8988T (cell line): ENCODE results near the gene EXOC4.
"Not testable (repeated sequence)": the region's sequence is repeated elsewhere in the genome, so short reads cannot be mapped to it uniquely, and the experiment has no call there.

Experiments used
- DNase-seq: peaks from one replicate; pipeline ENCODE4 v3.0.0; 2011

EXOC4 gene

GRCh38 chr7:133319842-133320241 lies 67.0 kb downstream of the EXOC4 start:
- no peak for DNase-seq

- DNase-seq, result no peak
Measured at GRCh38 chr7:133320891-133321290, 68.0 kb downstream of the EXOC4 start.

- DNase-seq, result not testable (repeated sequence)
Measured at GRCh38 chr7:133321366-133321765, 68.5 kb downstream of the EXOC4 start.

GRCh38 chr7:133326745-133327144 lies 73.9 kb downstream of the EXOC4 start:
- not testable (repeated sequence) for DNase-seq

GRCh38 chr7:133328021-133328420 lies 75.1 kb downstream of the EXOC4 start:
- not testable (repeated sequence) for DNase-seq

- DNase-seq, result no peak
Measured at GRCh38 chr7:133330085-133330484, 77.2 kb downstream of the EXOC4 start.

GRCh38 chr7:133331861-133332260 lies 79.0 kb downstream of the EXOC4 start:
- DNase-seq, result no peak

GRCh38 chr7:133339772-133340171 lies 86.9 kb downstream of the EXOC4 start:
- no peak for DNase-seq

GRCh38 chr7:133344275-133344674 lies 91.4 kb downstream of the EXOC4 start:
- DNase-seq, result no peak

- no peak for DNase-seq
Measured at GRCh38 chr7:133345690-133346421, 93.0 kb downstream of the EXOC4 start.

- DNase-seq, result no peak
Measured at GRCh38 chr7:133348250-133348649, 95.4 kb downstream of the EXOC4 start.

- DNase-seq, result no peak
Measured at GRCh38 chr7:133349101-133349500, 96.2 kb downstream of the EXOC4 start.

- no peak for DNase-seq
Measured at GRCh38 chr7:133352430-133352829, 99.6 kb downstream of the EXOC4 start.

GRCh38 chr7:133353775-133354174 lies 100.9 kb downstream of the EXOC4 start:
- no peak for DNase-seq

- no peak for DNase-seq
Measured at GRCh38 chr7:133354546-133355324, 101.9 kb downstream of the EXOC4 start.

- no peak for DNase-seq
Measured at GRCh38 chr7:133355325-133355708, 102.4 kb downstream of the EXOC4 start.

- no peak for DNase-seq
Measured at GRCh38 chr7:133355822-133356221, 102.9 kb downstream of the EXOC4 start.

- no peak for DNase-seq
Measured at GRCh38 chr7:133358708-133359107, 105.8 kb downstream of the EXOC4 start.

GRCh38 chr7:133359449-133359848 lies 106.6 kb downstream of the EXOC4 start:
- DNase-seq, result no peak

GRCh38 chr7:133360201-133360600 lies 107.3 kb downstream of the EXOC4 start:
- DNase-seq, result no peak

GRCh38 chr7:133361806-133362205 lies 108.9 kb downstream of the EXOC4 start:
- no peak for DNase-seq

GRCh38 chr7:133364959-133365690 lies 112.2 kb downstream of the EXOC4 start:
- no peak for DNase-seq

- DNase-seq, result no peak
Measured at GRCh38 chr7:133365917-133366316, 113.0 kb downstream of the EXOC4 start.

- DNase-seq, result no peak
Measured at GRCh38 chr7:133367561-133367960, 114.7 kb downstream of the EXOC4 start.
